B cell (primary cell): ENCODE measurements around the gene TAGLN2. TPM values are rescaled to one million over a fixed set of nuclear protein-coding genes. Genes with fewer than 3 reads are reported as not detected.

Experiments
- ATAC-seq: fragments of 200-7000 bp; cut with Tn5 transposase; one replicate; pipeline ENCODE4 v1.10.0; 2021; ENCODE audit warnings: low read depth, mild to moderate bottlenecking, moderate number of reproducible peaks, moderate library complexity
- CTCF ChIA-PET: fragments of 350-600 bp; sonication (Branson Sonifier 250); formaldehyde crosslinking; loops from one replicate; lab custom pipeline; 2021; ENCODE audit warnings: antibody characterized with exemption, inconsistent platforms; lab: Charles Lee
- POLR2A ChIA-PET: fragments of 350-600 bp; sonication (Branson Sonifier 250); formaldehyde crosslinking; loops from one replicate; lab custom pipeline; 2021; ENCODE audit warnings: antibody characterized with exemption; lab: Charles Lee
- DNase-seq: peaks from one replicate; pipeline ENCODE4 v3.0.0; 2013
- H2AFZ ChIP-seq: 2 replicates; pipeline ENCODE4 v1.6.1; 2012; ENCODE audit warnings: mild to moderate bottlenecking, low read depth, low read length; ENCODE audit not compliant: insufficient read depth, poor library complexity, severe bottlenecking
- H3K27ac ChIP-seq, 2 donors: 1 replicate in 1 of 2; 2 replicates in 1 of 2; pipeline ENCODE4 v1.5.1; 2012 to 2013; ENCODE audit warnings: low read length in 2 of 2, mild to moderate bottlenecking in 2 of 2, moderate library complexity in 1 of 2
- H3K27me3 ChIP-seq, 4 experiments: fragments of 200-600 bp in 1 of 4; sonication (generic) in 1 of 4; replicated peaks in 1 of 4; 1 replicate in 2 of 4; 2 replicates in 2 of 4; pipeline versions ENCODE4 v1.6.1 to v1.7.0; 2013 to 2016; ENCODE audit warnings: low read length in 3 of 4, mild to moderate bottlenecking in 2 of 4, mixed read lengths in 1 of 4, moderate library complexity in 1 of 4; ENCODE audit not compliant: insufficient read depth in 4 of 4, control insufficient read depth in 3 of 4; ENCODE audit errors: control extremely low read depth in 1 of 4
- H3K36me3 ChIP-seq, 2 experiments: replicated peaks in 1 of 2; 1 replicate in 1 of 2; 2 replicates in 1 of 2; pipeline versions ENCODE4 v1.6.1 to v1.7.1; 2013; ENCODE audit warnings: low read length in 1 of 2; ENCODE audit not compliant: insufficient read depth in 2 of 2, control insufficient read depth in 1 of 2; ENCODE audit errors: control extremely low read depth in 1 of 2, extremely low read depth in 1 of 2
- H3K4me1 ChIP-seq, 2 donors: fragments of 200-600 bp in 1 of 2; sonication (generic) in 1 of 2; 1 replicate in 1 of 2; 2 replicates in 1 of 2; pipeline versions ENCODE4 v1.5.1 to v1.6.1; 2013 to 2017; ENCODE audit warnings: low read length in 2 of 2; ENCODE audit not compliant: control insufficient read depth in 2 of 2, insufficient read depth in 2 of 2
- H3K4me2 ChIP-seq: replicated peaks from 2 replicates; pipeline ENCODE3; 2012; ENCODE audit warnings: mild to moderate bottlenecking, low read depth, low read length; ENCODE audit not compliant: poor library complexity, severe bottlenecking
- H3K4me3 ChIP-seq, 5 experiments: fragments of 200-600 bp in 1 of 5; sonication (generic) in 1 of 5; 1 replicate in 3 of 5; 2 replicates in 2 of 5; pipeline versions ENCODE4 v1.5.1 to v1.7.0; 2011 to 2016; ENCODE audit warnings: low read length in 4 of 5, mild to moderate bottlenecking in 4 of 5, low read depth in 2 of 5, control low read depth in 1 of 5, moderate library complexity in 1 of 5; ENCODE audit not compliant: insufficient read depth in 1 of 5; ENCODE audit errors: control extremely low read depth in 1 of 5, extremely low read depth in 1 of 5
- H3K79me2 ChIP-seq: fragments of 200-600 bp; sonication (generic); one replicate; pipeline ENCODE4 v1.6.0; 2016; ENCODE audit warnings: low read length; ENCODE audit not compliant: control insufficient read depth, insufficient read depth
- H3K9ac ChIP-seq: fragments of 200-600 bp; sonication (generic); 2 replicates; pipeline ENCODE4 v1.6.1; 2017; ENCODE audit warnings: mild to moderate bottlenecking, low read length, moderate library complexity
- H3K9me3 ChIP-seq, 3 donors: one replicate each; pipeline versions ENCODE4 v1.6.1 to v1.7.1; 2013; ENCODE audit warnings: low read length in 2 of 3; ENCODE audit not compliant: control insufficient read depth in 2 of 3, insufficient read depth in 1 of 3; ENCODE audit errors: control extremely low read depth in 1 of 3
- H4K20me1 ChIP-seq: 2 replicates; pipeline ENCODE4 v1.6.0; 2012; ENCODE audit warnings: mild to moderate bottlenecking, low read length; ENCODE audit not compliant: insufficient read depth, control insufficient read depth, poor library complexity, severe bottlenecking
- H3K27ac Mint-ChIP-seq: one replicate; pipeline ENCODE4 v1.8.0; 2021; ENCODE audit warnings: mixed read lengths
- H3K27me3 Mint-ChIP-seq: one replicate; pipeline ENCODE4 v1.8.0; 2021; ENCODE audit warnings: mixed read lengths
- H3K4me1 Mint-ChIP-seq: one replicate; pipeline ENCODE4 v1.8.0; 2021; ENCODE audit warnings: mixed read lengths
- H3K4me3 Mint-ChIP-seq: one replicate; pipeline ENCODE4 v1.8.0; 2021; ENCODE audit warnings: mixed read lengths
- H3K9me3 Mint-ChIP-seq: one replicate; pipeline ENCODE4 v1.8.0; 2022; ENCODE audit warnings: mixed read lengths; ENCODE audit not compliant: insufficient read depth
- CTCF ChIP-seq: fragments of 200-600 bp; IDR thresholded peaks from one replicate; pipeline ENCODE4 v1.8.0; 2022; ENCODE audit warnings: antibody characterized with exemption, mild to moderate bottlenecking
- EZH2 ChIP-seq: IDR thresholded peaks from 2 replicates; pipeline ENCODE4 v1.6.1; 2012; ENCODE audit warnings: borderline replicate concordance, low read depth, mild to moderate bottlenecking, moderate library complexity, low read length; ENCODE audit not compliant: insufficient read depth, poor library complexity, severe bottlenecking
- WGBS: methylation state at CpG from one replicate; pipeline ENCODE4 v1.1.5; 2013; ENCODE audit warnings: missing lambda C conversion rate; ENCODE audit not compliant: insufficient coverage; 5-methylcytosine and 5-hydroxymethylcytosine counted together
- intact Hi-C: fragments of 100-400 bp; cut with micrococcal nuclease; formaldehyde crosslinking; loops from one replicate; pipeline ENCODE4 v1.10.0; 2022
- polyA plus RNA-seq: library from polyadenylated mRNA; depleted of rRNA; stranded (reverse); fragments of >200 nt; gene quantifications from 2 replicates; pipeline ENCODE4 v1.2.3, GENCODE V29; 2012
- total RNA-seq, 2 donors: library from RNA; stranded (reverse); fragments of 120-200 nt in 1 of 2; gene quantifications; 1 replicate in 1 of 2; 2 replicates in 1 of 2; pipeline versions ENCODE4 v1.2.3 to v1.2.4, GENCODE V29; 2013 to 2022

TAGLN2 gene
- total and polyA plus RNA-seq, 2 donors (not counting 1 experiment from before 2014, with no cell fraction given), result 342 to 721 TPM

- 64% methylated on average over 6 of the region's 7 CpGs for WGBS
- Mint-ChIP-seq H3K27ac (peak overlapping the region; percentile 77), H3K4me3 (peak overlapping the region; percentile 53), H3K4me1 (peaks cover 47% of the 10 kb centered on the region), H3K27me3 (peaks cover 11% of the 10 kb centered on the region), H3K9me3 (no peaks in the 10 kb centered on the region)
- Histone ChIP-seq H3K27me3 (peaks cover 0 to 3% (median 0%) of the 10 kb centered on the region in 4 experiments), H3K79me2 (no peaks in the 10 kb centered on the region), H3K36me3 (no peaks in the 10 kb centered on the region), H3K9ac (no peak overlapping the region), H3K4me2 (peak overlapping the region; percentile 73), H4K20me1 (no peaks in the 10 kb centered on the region), H3K27ac (no peak overlapping the region), H2AFZ (peak overlapping the region; percentile 50), H3K4me1 (peaks cover 37 to 43% of the 10 kb centered on the region in 2 donors), H3K9me3 (peaks cover 0 to 4% (median 0%) of the 10 kb centered on the region in 3 donors), H3K4me3 (peak overlapping the region in 1 of 5 experiments; percentile 25)
- intact Hi-C loops, result loop anchor here (5.0 kb wide), 3 partner anchors 86 to 314 kb away; no protein-coding TSS in a partner anchor
- POLR2A ChIA-PET, result interaction anchor here (0.5 to 1.8 kb wide), 3 partner anchors 15 to 132 kb away, joined by 3 to 5 read pairs (median 4); partner anchors contain the start of gene KCNJ10
- DNase-seq (peak; percentile 24), ATAC-seq (no peak)
- CTCF ChIA-PET, result interaction anchor here (1.3 to 10.7 kb wide), 6 partner anchors 15 to 140 kb away, joined by 3 to 177 read pairs (median 11); partner anchors contain the start of genes SLAMF9 and TAGLN2
- TF ChIP-seq EZH2, result no peak
- TF ChIP-seq CTCF, result no peak
Observed at GRCh38 chr1:159938211-159938852, 13.0 kb upstream of the TAGLN2 start.
